HepG2 (cell line): ENCODE results near the gene DBN1. TPM values are rescaled to one million over a fixed set of nuclear protein-coding genes. Genes with fewer than 3 reads are reported as not detected.

Source experiments
- ATAC-seq: fragments of 200-7000 bp; cut with Tn5 transposase; 3 replicates; pipeline ENCODE4 v1.9.1; 2020; ENCODE audit warnings: mild to moderate bottlenecking, moderate library complexity
- BruUV-seq: library from RNA; stranded (reverse); fragments of 400-500 nt; replicated peaks from 2 replicates; lab custom pipeline; 2021; lab: Mats Ljungman, UMichigan
- CTCF ChIA-PET: fragments of 300-600 bp; formaldehyde crosslinking; extraction: SDS; loops from one replicate; lab custom pipeline; 2021; ENCODE audit warnings: low total read pairs, inconsistent platforms, low intra/inter-chr PET ratio; lab: Yijun Ruan, JAX
- POLR2A ChIA-PET: fragments of 350-600 bp; sonication (Branson Sonifier 250); formaldehyde crosslinking; loops from one replicate; lab custom pipeline; 2020; ENCODE audit warnings: antibody characterized with exemption, inconsistent platforms; lab: Yijun Ruan, JAX
- DNase-seq: peaks from one replicate; pipeline ENCODE4 v3.0.0-alpha.2; 2015; ENCODE audit warnings: low spot score
- FAIRE-seq: peaks from 3 replicates; lab custom pipeline; 2011; peaks lifted over from hg19 to GRCh38; lab: Jason Lieb, UNC
- H2AFZ ChIP-seq: one replicate; pipeline ENCODE4 v1.6.1; 2011; ENCODE audit warnings: low read length, inconsistent platforms
- H3K27ac ChIP-seq: fragments of 300-600 bp; 3 replicates; pipeline ENCODE4 v1.8.0; 2011; ENCODE audit warnings: mixed run types, mild to moderate bottlenecking, mixed read lengths, low read length, inconsistent platforms; ENCODE audit not compliant: insufficient read depth; ENCODE audit errors: extremely low read length
- H3K27me3 ChIP-seq, 2 experiments: fragments of 200-600 bp in 1 of 2; 2 replicates in 1 of 2; 3 replicates in 1 of 2; pipeline versions ENCODE4 v1.6.0 to v1.8.0; 2011; ENCODE audit warnings: low read length in 2 of 2, mild to moderate bottlenecking in 2 of 2, moderate library complexity in 2 of 2, inconsistent platforms in 1 of 2; ENCODE audit not compliant: insufficient read depth in 2 of 2, control insufficient read depth in 1 of 2
- H3K36me3 ChIP-seq, 2 experiments: fragments of 200-600 bp in 1 of 2; replicated peaks in 1 of 2; 2 replicates in 1 of 2; 3 replicates in 1 of 2; pipeline versions ENCODE4 v1.5.1 to v1.8.0; 2011; ENCODE audit warnings: low read length in 2 of 2, inconsistent platforms in 1 of 2; ENCODE audit not compliant: insufficient read depth in 2 of 2, control insufficient read depth in 1 of 2
- H3K4me1 ChIP-seq: 2 replicates; pipeline ENCODE4 v1.5.1; 2012; ENCODE audit warnings: low read length, inconsistent platforms; ENCODE audit not compliant: insufficient read depth
- H3K4me2 ChIP-seq: 2 replicates; pipeline ENCODE4 v1.6.0; 2011; ENCODE audit warnings: low read depth, low read length, inconsistent platforms
- H3K4me3 ChIP-seq, 3 experiments: fragments of 200-600 bp in 1 of 3; sonication (generic), shearing (Covaris generic) in 1 of 3; replicated peaks in 1 of 3; 2 replicates each; pipeline ENCODE4 v1.5.1; 2011 to 2016; ENCODE audit warnings: low read length in 3 of 3, inconsistent platforms in 2 of 3, low read depth in 2 of 3, mild to moderate bottlenecking in 2 of 3, control low read depth in 1 of 3, mixed read lengths in 1 of 3; ENCODE audit not compliant: insufficient read depth in 1 of 3
- H3K79me2 ChIP-seq: one replicate; pipeline ENCODE4 v1.6.1; 2011; ENCODE audit warnings: low read length, inconsistent platforms; ENCODE audit not compliant: insufficient read depth
- H3K9ac ChIP-seq: 2 replicates; pipeline ENCODE4 v1.6.0; 2011; ENCODE audit warnings: mild to moderate bottlenecking, low read depth, low read length, inconsistent platforms; ENCODE audit not compliant: insufficient read depth
- H3K9me3 ChIP-seq: 2 replicates; pipeline ENCODE4 v1.5.1; 2012; ENCODE audit warnings: mild to moderate bottlenecking, low read length
- H4K20me1 ChIP-seq: 2 replicates; pipeline ENCODE4 v1.6.0; 2011; ENCODE audit warnings: inconsistent platforms, mild to moderate bottlenecking, low read length, moderate library complexity; ENCODE audit not compliant: insufficient read depth
- AGO1 ChIP-seq: fragments of 200-400 bp; formaldehyde crosslinking; IDR thresholded peaks from 2 replicates; pipeline ENCODE4 v1.6.1; 2017; ENCODE audit warnings: mild to moderate bottlenecking, low read depth, low read length, moderate library complexity; ENCODE audit not compliant: poor library complexity, severe bottlenecking
- AKAP8 ChIP-seq: sonication (generic); formaldehyde crosslinking; IDR thresholded peaks from 2 replicates; pipeline ENCODE4 v1.5.1; 2020; ENCODE audit warnings: mild to moderate bottlenecking, missing genetic modification reagents
- ATF7 ChIP-seq, 2 experiments: fragments of 450-650 bp in 1 of 2; sonication (generic) in 1 of 2; formaldehyde crosslinking in 1 of 2; IDR thresholded peaks; 2 replicates each; pipeline versions ENCODE4 v1.4.0 to v1.6.1; 2016 to 2020; ENCODE audit warnings: antibody characterized with exemption in 1 of 2, mild to moderate bottlenecking in 1 of 2, missing genetic modification reagents in 1 of 2
- CBX1 ChIP-seq: IDR thresholded peaks from one replicate; pipeline ENCODE4 v1.6.1; 2016; ENCODE audit warnings: antibody characterized with exemption, low read depth
- CEBPZ ChIP-seq: IDR thresholded peaks from 2 replicates; pipeline ENCODE4 v1.6.1; 2012; ENCODE audit warnings: low read length, improper control_type of control experiment
- MAFK ChIP-seq, 2 experiments: IDR thresholded peaks in 1 of 2; conservative IDR thresholded peaks in 1 of 2; 2 replicates each; pipeline ENCODE4 v1.6.1; 2011; ENCODE audit warnings: improper control_type of control experiment in 2 of 2, low read length in 2 of 2
- PLRG1 ChIP-seq: fragments of 450-650 bp; conservative IDR thresholded peaks from 2 replicates; pipeline ENCODE4 v1.6.1; 2016
- POGK ChIP-seq: sonication (generic); formaldehyde crosslinking; conservative IDR thresholded peaks from 2 replicates; pipeline ENCODE4 v1.8.0; 2022; ENCODE audit warnings: mild to moderate bottlenecking, moderate library complexity, missing genetic modification reagents
- POLR2G ChIP-seq: fragments of 200-400 bp; formaldehyde crosslinking; IDR thresholded peaks from 2 replicates; pipeline ENCODE4 v1.6.1; 2018; ENCODE audit warnings: mild to moderate bottlenecking, low read depth, low read length, moderate library complexity
- SP4 ChIP-seq: sonication (generic); formaldehyde crosslinking; IDR thresholded peaks from 2 replicates; pipeline ENCODE4 v1.8.1; 2023; ENCODE audit warnings: mild to moderate bottlenecking, missing genetic modification reagents
- TGIF2 ChIP-seq: IDR thresholded peaks from 2 replicates; pipeline ENCODE4 v1.6.1; 2016; ENCODE audit warnings: control low read depth, missing compliant biosample characterization
- ZBTB3 ChIP-seq: sonication (generic); formaldehyde crosslinking; IDR thresholded peaks from 2 replicates; pipeline ENCODE4 v1.4.0; 2020; ENCODE audit warnings: low read depth, mild to moderate bottlenecking, moderate library complexity, missing genetic modification reagents, borderline replicate concordance
- ZFP36 ChIP-seq: fragments of 150-350 bp; IDR thresholded peaks from 2 replicates; pipeline ENCODE4 v1.6.1; 2018; ENCODE audit warnings: borderline replicate concordance, low read length, low read depth; ENCODE audit not compliant: partially characterized antibody
- ZNF503 ChIP-seq: sonication (generic); formaldehyde crosslinking; IDR thresholded peaks from 2 replicates; pipeline ENCODE4 v1.4.0; 2020; ENCODE audit warnings: missing genetic modification reagents
- ZNF670 ChIP-seq: sonication (generic); formaldehyde crosslinking; IDR thresholded peaks from 2 replicates; pipeline ENCODE4 v1.8.0; 2022; ENCODE audit warnings: mild to moderate bottlenecking, missing genetic modification reagents, borderline replicate concordance
- ZNF7 ChIP-seq: IDR thresholded peaks from 2 replicates; pipeline ENCODE4 v1.6.1; 2016; ENCODE audit warnings: missing biosample characterization, missing genetic modification reagents
- WGBS: methylation state at CpG from one replicate; pipeline ENCODE4 v1.1.6; 2017; ENCODE audit warnings: low lambda C conversion rate; 5-methylcytosine and 5-hydroxymethylcytosine counted together
- in situ Hi-C: cut with HindIII; loops from 2 replicates; pipeline ENCODE4 v1.10.0; 2017; ENCODE audit warnings: low pct_unique_long_range_greater_than_20kb; ENCODE audit not compliant: extremely low pct_ligation_motif_present
- intact Hi-C: fragments of 100-400 bp; cut with micrococcal nuclease; formaldehyde crosslinking; loops from one replicate; pipeline ENCODE4 v1.10.0; 2022; ENCODE audit not compliant: unreplicated experiment
- polyA plus RNA-seq, 8 experiments: library from polyadenylated mRNA; depleted of rRNA in 3 of 8; stranded (reverse) in 7 of 8; unstranded in 1 of 8; fragments of >200 nt; fragmentation: Illumina TruSeq in 4 of 8; extraction: Trizol in 4 of 8; gene quantifications; 2 replicates each; pipeline versions ENCODE4 v1.2.1 to v1.2.3, GENCODE V29; 2011 to 2016; ENCODE audit warnings: low read depth in 4 of 8, missing spikeins in 1 of 8, mixed read lengths in 1 of 8; ENCODE audit not compliant: insufficient read depth in 1 of 8
- total RNA-seq, 5 experiments: library from RNA; depleted of rRNA; stranded (reverse); fragments of >200 nt; fragmentation: Illumina TruSeq; extraction: Trizol; gene quantifications; 2 replicates each; pipeline ENCODE4 v1.2.3, GENCODE V29; 2016; ENCODE audit warnings: low read depth in 1 of 5

The DBN1 gene
- total and polyA plus RNA-seq, 2 of the 13 experiments (the other 11 are each of a cell fraction or from before 2014, with no cell fraction given) = 27.0 to 37.3 TPM

- Histone ChIP-seq H4K20me1 (no peaks in the 10 kb centered on the region), H3K27me3 (no peaks in the 10 kb centered on the region; a peak in 1 of 5 replicates), H3K27ac (no peak overlapping the region), H3K9ac (no peak overlapping the region), H3K4me2 (no peak overlapping the region), H3K36me3 (peaks cover 14 to 24% of the 10 kb centered on the region in 2 experiments; a peak in 4 of 5 replicates), H2AFZ (no peak overlapping the region), H3K4me3 (no peak overlapping the region), H3K4me1 (peaks cover 42% of the 10 kb centered on the region), H3K9me3 (no peaks in the 10 kb centered on the region), H3K79me2 (peaks cover 14% of the 10 kb centered on the region)
- CTCF ChIA-PET = no interaction called here
- POLR2A ChIA-PET = interaction anchor here (1.0 kb wide), 1 partner anchor 17 kb away, joined by 4 read pairs; no protein-coding TSS in a partner anchor
- in situ Hi-C loops = no loop called here
- no peak for ATAC-seq
- DNase-seq = no peak
- intact Hi-C loops = no loop called here
- BruUV-seq = no TSS peak
- WGBS = 97% methylated on average over 22 of the region's 26 CpGs
- no peak for FAIRE-seq
- no peak for TF ChIP-seq ATF7 (IDR thresholded peaks at IDR 0.05)
- no peak for TF ChIP-seq ATF7 (CRISPR knock-in tag; IDR thresholded peaks at IDR 0.05)
- no peak for TF ChIP-seq PLRG1
- TF ChIP-seq AGO1 = peak; percentile 87
- no peak for TF ChIP-seq TGIF2
- no peak for TF ChIP-seq POGK (CRISPR knock-in tag)
- TF ChIP-seq ZNF670 = no peak
- TF ChIP-seq POLR2G = peak; percentile 15; the same call in 1 of the 2 replicates
- no peak for TF ChIP-seq CBX1
- no peak for TF ChIP-seq ZNF7
- TF ChIP-seq MAFK (conservative IDR thresholded peaks at IDR 0.05 in 1 of 2, IDR thresholded peaks at IDR 0.05 in 1 of 2; ENCODE audit: low read length in 2 of 2) = no peak
- no peak for TF ChIP-seq ZFP36
- no peak for TF ChIP-seq AKAP8 (CRISPR knock-in tag)
- TF ChIP-seq CEBPZ = no peak
- no peak for TF ChIP-seq ZNF503
- no peak for TF ChIP-seq SP4 (CRISPR knock-in tag)
- no peak for TF ChIP-seq ZBTB3 (CRISPR knock-in tag)
Observed at GRCh38 chr5:177430140-177430951, 43.1 kb downstream of the DBN1 start.
